ENCODE results near the gene KLHL21. TPM values are rescaled to one million over a fixed set of nuclear protein-coding genes. Genes with fewer than 3 reads are reported as not detected.

The KLHL21 gene
- total and polyA plus RNA-seq, 9 of the 15 experiments (the other 6 are each of a cell fraction or from before 2014, with no cell fraction given), result 2.1 to 42.1 (median 17.5) TPM

DNA sequence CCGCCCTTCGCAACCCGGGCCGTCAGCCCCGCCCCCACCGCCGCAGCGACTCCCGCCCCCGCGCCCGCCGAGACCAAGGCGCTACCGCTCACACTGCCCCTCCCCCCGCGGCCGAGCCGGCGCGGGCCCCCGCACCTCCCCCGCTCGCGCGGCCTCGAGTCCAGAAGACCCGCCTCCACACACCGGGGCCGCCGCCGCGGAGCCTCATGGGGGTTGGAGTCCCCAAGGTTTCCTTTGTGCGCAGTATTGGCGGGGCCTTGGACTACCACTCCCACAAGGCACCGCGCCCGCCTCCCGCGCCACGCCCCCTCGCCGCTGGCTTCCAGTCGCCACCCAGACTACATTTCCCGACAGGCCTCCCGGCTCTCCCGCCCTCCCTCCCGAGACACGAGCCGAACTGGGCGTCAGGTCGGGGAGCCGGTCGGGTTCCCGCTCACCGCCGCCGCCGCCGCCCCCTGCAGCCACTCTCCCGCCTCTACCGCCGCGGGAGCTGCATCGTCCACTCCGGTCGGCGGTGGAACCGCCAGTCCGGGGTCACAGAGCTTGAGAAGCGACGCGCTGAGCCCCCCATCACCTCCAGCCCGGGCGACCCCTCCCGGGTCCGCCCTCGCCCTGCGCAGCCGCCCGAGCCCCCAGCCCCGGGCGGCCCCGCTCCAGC, 10.8 kb upstream of the KLHL21 start, which contains the start of gene PHF13 (continued):
- TF ChIP-seq, protein P1, sequence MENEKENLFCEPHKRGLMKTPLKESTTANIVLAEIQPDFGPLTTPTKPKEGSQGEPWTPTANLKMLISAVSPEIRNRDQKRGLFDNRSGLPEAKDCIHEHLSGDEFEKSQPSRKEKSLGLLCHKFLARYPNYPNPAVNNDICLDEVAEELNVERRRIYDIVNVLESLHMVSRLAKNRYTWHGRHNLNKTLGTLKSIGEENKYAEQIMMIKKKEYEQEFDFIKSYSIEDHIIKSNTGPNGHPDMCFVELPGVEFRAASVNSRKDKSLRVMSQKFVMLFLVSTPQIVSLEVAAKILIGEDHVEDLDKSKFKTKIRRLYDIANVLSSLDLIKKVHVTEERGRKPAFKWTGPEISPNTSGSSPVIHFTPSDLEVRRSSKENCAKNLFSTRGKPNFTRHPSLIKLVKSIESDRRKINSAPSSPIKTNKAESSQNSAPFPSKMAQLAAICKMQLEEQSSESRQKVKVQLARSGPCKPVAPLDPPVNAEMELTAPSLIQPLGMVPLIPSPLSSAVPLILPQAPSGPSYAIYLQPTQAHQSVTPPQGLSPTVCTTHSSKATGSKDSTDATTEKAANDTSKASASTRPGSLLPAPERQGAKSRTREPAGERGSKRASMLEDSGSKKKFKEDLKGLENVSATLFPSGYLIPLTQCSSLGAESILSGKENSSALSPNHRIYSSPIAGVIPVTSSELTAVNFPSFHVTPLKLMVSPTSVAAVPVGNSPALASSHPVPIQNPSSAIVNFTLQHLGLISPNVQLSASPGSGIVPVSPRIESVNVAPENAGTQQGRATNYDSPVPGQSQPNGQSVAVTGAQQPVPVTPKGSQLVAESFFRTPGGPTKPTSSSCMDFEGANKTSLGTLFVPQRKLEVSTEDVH (IDR thresholded peaks at IDR 0.05; ENCODE audit: low read depth, partially characterized antibody), result peak; percentile 63
- no peak for TF ChIP-seq MED1 (CRISPR knock-in tag; IDR thresholded peaks at IDR 0.05; ENCODE audit: borderline replicate concordance)
- TF ChIP-seq RBFOX2 (IDR thresholded peaks at IDR 0.05; ENCODE audit: low read depth, low read length), result peak; percentile 88
- TF ChIP-seq SRF (CRISPR knock-in tag; IDR thresholded peaks at IDR 0.05), result peak in 1 of 2 experiments; percentile 86; a peak in 2 of 4 replicates
- peak; percentile 94 for TF ChIP-seq E2F3 (CRISPR knock-in tag; IDR thresholded peaks at IDR 0.05)
- TF ChIP-seq ZFPM2 (CRISPR knock-in tag; IDR thresholded peaks at IDR 0.05), result 0 out of 2 replicates have a peak, but pooled peaks have one; percentile 36
- TF ChIP-seq ZNF740 (CRISPR knock-in tag; IDR thresholded peaks at IDR 0.05), result no peak
- peak in 1 of 2 experiments; percentile 17; a peak in 1 of 4 replicates for TF ChIP-seq ZNF740 (tag; IDR thresholded peaks at IDR 0.05)
- TF ChIP-seq POLR2A (conservative IDR thresholded peaks at IDR 0.05), result peak; percentile 78
- peak; percentile 65; the same call in 1 of the 2 replicates for TF ChIP-seq MYC (IDR thresholded peaks at IDR 0.05; ENCODE audit: low read depth, low read length)
- no peak for TF ChIP-seq MYC (CRISPR knock-in tag; IDR thresholded peaks at IDR 0.05; ENCODE audit: borderline replicate concordance, low read depth)
- no peak for TF ChIP-seq TCF15 (CRISPR knock-in tag; IDR thresholded peaks at IDR 0.05)
- TF ChIP-seq ZNF140 (CRISPR knock-in tag; IDR thresholded peaks at IDR 0.05), result no peak
- TF ChIP-seq, protein P2, sequence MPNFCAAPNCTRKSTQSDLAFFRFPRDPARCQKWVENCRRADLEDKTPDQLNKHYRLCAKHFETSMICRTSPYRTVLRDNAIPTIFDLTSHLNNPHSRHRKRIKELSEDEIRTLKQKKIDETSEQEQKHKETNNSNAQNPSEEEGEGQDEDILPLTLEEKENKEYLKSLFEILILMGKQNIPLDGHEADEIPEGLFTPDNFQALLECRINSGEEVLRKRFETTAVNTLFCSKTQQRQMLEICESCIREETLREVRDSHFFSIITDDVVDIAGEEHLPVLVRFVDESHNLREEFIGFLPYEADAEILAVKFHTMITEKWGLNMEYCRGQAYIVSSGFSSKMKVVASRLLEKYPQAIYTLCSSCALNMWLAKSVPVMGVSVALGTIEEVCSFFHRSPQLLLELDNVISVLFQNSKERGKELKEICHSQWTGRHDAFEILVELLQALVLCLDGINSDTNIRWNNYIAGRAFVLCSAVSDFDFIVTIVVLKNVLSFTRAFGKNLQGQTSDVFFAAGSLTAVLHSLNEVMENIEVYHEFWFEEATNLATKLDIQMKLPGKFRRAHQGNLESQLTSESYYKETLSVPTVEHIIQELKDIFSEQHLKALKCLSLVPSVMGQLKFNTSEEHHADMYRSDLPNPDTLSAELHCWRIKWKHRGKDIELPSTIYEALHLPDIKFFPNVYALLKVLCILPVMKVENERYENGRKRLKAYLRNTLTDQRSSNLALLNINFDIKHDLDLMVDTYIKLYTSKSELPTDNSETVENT (CRISPR knock-in tag; IDR thresholded peaks at IDR 0.05), result no peak
- no peak for TF ChIP-seq LARP7 (IDR thresholded peaks at IDR 0.05)
- peak in 1 of 3 experiments; percentile 26 for TF ChIP-seq YY1 (IDR thresholded peaks at IDR 0.05; ENCODE audit: borderline replicate concordance in 1 of 3, control insufficient read depth in 1 of 3, extremely low read depth in 1 of 3, insufficient read depth in 3 of 3, insufficient read length in 1 of 3, insufficient replicate concordance in 2 of 3, low read depth in 1 of 3, low read length in 2 of 3)
- no peak for TF ChIP-seq MAFF (IDR thresholded peaks at IDR 0.05; ENCODE audit: low read length)
- TF ChIP-seq E2F6 (IDR thresholded peaks at IDR 0.05; ENCODE audit: borderline replicate concordance in 1 of 2, extremely low read depth in 1 of 2, insufficient read depth in 1 of 2, insufficient read length in 1 of 2, low read depth in 1 of 2, low read length in 1 of 2, poor library complexity in 1 of 2, severe bottlenecking in 1 of 2), result peak; percentile 43 to 89
- peak; percentile 99 for TF ChIP-seq SP1 (CRISPR knock-in tag; IDR thresholded peaks at IDR 0.05)
